NCI-H345 (cell line): ENCODE results near the gene MARVELD3.

Experiments
- DNase-seq: peaks from one replicate; lab custom pipeline; 2025; lab: John Stamatoyannopoulos, UW

The MARVELD3 gene

GRCh38 chr16:71623597-71623996 is 2.4 kb upstream of the MARVELD3 start:
- DNase-seq, result no peak

GRCh38 chr16:71625113-71625850 is 702 bp upstream of the MARVELD3 start:
- no peak for DNase-seq

- DNase-seq, result no peak
Measured at GRCh38 chr16:71626858-71627213, 852 bp downstream of the MARVELD3 start.

DNA sequence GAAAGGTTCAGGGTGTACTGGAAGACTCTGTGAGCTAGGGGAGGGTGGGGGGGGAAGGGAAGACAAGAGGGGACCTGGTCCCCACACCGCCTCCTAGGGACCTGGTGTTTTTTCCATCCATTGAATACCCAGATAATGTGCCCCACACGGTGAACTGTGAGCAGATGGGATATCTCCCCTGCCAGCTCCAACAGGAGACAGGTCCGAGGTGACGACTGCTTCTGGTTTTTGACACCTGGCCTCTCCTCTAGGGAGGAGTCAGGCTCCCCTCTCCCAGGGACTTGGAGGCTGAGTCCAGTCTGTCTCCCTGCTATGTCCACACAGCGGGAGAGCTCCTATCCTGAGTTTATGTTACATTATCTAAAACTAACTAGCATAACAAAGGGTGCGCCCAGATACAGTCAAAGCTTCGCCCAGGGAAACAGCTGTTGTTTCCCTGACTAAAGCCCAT is 1.8 kb downstream of the MARVELD3 start:
- DNase-seq, result no peak

DNA sequence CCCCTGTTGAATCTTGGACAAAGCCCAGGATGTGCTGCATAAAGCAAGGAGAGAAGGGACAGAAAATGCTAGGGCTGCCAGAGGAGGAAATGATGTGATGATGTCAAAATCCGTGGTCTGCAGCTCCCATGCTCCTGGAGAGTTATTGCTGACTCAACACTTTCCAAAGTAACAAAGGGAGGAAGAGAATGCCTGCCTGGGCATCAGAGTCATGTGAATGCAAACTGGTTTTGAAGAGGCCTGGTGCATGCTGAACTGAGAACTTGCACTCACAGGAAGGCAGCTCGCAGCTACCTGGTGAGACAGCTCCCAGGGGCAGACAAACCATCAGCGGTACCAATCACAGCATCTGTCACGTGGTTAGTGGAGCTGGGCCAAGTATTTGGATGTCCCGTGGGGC is 2.8 kb downstream of the MARVELD3 start:
- DNase-seq, result no peak

- no peak for DNase-seq
Measured at GRCh38 chr16:71629278-71630016, 3.5 kb downstream of the MARVELD3 start.

DNA sequence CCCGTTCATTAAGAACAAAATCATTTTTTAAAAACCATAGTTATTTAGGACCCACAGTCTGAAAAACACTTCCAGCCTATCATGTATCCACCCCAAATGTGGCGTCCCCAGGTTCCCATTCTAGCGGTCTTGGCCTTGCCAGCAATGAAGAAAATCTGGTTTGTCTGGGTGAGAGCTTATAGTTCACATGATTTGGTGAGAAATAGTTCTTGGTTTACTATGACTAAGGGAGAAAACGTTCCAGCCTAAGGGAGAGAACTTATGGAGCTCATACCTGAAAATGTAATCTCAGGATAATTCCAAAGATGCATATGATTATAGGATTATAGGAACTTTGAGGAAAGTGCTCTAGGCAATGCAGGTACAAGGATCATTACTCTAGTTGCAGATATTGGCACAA is 4.8 kb downstream of the MARVELD3 start:
- DNase-seq, result no peak

DNA sequence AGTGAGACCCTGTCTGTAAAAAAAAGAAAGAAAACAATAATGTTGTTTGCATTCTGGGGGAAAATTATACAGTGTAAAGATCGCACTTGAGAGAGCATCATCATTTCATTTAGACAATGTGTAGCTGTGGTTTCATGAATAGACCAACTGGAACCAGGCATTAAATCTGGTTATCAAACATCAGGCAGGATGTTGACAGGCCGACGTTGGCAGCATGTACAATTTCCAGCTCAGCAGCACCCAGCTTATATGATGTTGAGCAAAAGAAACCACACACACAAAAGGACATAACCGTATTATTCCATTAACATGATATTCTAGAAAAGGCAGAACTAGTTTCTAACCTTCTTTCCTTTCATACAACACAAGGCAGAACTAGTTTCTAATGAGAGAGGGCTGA is 5.8 kb downstream of the MARVELD3 start:
- DNase-seq, result no peak

DNA sequence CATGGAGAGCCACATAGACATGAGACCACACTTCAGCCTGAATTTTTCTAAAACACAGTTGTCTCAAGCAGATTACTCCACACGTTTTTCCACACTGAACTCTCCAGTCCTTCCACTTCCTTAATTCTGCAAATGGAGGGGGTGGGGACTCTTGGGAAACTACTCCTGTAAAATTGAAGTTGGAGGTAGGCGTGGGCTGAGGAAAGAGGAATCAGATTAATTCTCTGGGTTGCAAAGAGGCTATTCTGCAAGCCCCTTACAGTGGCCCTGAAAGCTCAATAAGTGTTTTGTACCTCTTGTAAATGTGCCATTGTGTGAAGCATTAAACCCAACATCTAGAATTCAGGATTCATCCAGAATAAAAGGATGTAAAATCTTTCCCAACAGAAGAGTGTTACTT is 9.6 kb downstream of the MARVELD3 start:
- DNase-seq, result no peak

GRCh38 chr16:71637398-71637797 is 11.4 kb downstream of the MARVELD3 start:
- no peak for DNase-seq

GRCh38 chr16:71645450-71645849 is 19.5 kb downstream of the MARVELD3 start:
- DNase-seq, result peak; percentile 2

- no peak for DNase-seq
Measured at GRCh38 chr16:71647391-71647790, 21.4 kb downstream of the MARVELD3 start.

DNA sequence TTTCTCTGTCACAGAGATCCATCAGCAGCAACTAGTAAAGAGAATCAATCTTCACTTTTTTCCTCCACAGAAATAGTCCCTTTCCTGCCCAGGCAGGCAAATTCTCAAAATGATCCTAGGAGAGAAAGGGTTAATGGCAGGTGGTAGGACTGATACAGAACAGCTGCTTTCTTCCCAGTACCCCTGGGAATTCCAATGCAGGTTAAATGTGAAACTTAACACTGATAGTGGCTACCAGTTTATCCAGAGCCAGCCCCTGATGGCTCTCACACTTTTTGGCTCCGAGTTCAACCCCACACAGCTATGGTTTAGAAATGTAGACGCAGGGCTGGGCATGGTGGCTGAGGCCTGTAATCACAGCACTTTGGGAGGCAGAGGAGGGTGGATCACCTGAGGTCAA is 22.2 kb downstream of the MARVELD3 start:
- DNase-seq, result no peak

DNA sequence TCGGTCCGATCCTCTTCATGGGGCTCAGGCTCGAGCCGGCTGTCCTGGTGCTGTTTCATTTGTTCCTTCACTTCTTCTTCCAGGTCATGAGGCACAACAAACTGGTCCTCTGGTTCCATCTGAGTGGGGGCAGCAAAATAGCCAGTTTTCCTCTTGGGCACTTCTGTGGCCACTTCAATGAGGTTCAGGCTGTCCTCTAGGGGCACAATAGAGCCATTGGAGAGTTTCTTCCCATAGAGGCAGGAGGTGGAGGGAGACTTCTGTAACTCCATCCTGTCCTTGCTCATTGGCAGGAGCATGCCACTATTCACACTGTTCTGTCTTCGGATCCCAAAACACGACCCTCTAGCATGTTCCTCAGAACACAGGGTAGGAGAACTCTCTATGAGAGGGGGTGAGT is 22.9 kb downstream of the MARVELD3 start:
- DNase-seq, result no peak

DNA sequence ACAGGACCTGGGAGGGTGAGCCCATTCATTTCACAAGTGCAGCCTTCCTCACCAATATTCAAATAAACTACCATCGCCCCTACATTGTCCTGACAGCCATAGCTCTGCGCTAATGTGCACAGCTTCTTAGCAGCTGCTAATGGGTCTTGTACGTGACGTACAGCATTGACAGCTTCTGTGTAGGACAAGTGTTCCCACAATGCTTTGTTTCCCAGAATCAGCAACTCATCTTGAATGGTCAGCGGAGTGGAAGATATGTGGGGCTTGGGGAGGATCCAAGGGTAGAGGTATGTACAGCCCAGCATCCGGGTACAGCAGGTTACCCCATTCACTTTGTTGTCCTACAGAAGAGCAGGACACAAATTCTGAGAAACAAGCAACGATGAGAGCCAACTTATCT is 23.7 kb downstream of the MARVELD3 start:
- DNase-seq, result no peak

GRCh38 chr16:71658771-71659170 is 32.8 kb downstream of the MARVELD3 start:
- DNase-seq, result no peak

GRCh38 chr16:71659471-71659870 is 33.5 kb downstream of the MARVELD3 start:
- no peak for DNase-seq

GRCh38 chr16:71666264-71666663 is 40.3 kb downstream of the MARVELD3 start:
- DNase-seq, result no peak

DNA sequence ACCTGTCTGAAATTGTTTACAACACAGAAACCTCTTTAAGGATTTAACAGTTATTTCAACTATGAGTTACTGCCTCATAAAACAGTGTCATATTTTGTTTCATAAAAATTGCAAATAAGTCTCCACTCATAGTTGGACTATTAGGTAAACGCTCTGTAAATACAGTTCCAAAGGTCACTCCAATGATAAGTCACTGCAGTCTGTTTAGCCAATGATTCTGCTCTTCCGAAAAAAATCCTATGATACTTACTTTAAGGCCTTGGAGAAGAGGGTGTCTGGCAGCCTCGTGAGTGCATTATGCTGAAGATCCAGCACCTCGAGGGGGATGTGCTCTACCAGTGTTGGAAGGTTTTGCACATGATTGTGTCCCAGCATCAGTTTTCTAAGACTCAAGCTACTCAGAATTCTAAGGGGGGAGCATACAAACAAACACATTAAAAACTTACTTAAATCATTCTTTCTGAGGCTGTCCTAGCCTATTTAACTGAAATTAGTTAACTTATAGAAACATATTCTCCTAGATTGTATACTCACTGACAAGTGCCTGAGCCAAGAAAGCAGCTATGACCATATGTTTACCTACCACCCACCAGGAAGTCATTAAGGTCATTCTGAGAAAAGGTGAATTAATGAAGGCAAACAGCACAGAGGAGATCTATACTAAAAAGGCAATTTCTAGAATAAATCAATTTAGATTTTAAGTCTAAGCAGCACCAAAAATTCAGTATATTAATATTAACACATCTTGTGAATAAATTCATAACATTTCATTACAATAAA is 41.1 kb downstream of the MARVELD3 start:
- DNase-seq, result no peak

DNA sequence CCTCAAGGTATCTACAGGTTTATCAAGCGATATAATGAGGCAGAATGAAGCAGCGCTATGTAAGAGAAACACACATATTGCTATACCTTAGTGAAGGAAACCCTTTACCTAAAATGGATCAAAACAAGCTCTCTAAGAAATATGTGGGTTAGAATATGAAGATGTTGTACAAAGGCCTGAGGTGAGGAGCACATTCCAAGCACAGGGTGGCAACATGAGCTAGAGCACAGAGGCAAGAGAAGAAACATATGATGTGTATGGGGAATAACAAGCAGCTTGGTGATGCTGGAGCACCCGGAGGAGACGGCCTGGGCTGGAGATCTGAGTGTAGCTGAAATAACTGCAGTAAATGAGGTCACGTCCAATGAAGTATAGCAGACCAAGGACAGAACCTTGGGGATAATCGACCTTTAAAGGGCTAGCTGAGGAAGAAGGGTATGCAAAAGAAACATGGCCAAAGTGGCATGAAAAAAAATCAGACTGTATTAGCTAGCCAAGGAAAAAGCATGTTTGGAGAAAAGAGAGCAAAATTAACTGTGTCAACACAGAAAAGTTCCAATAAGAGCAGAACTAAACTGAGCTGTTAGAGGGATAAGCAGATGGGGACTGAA is 44.0 kb downstream of the MARVELD3 start:
- no peak for DNase-seq

DNA sequence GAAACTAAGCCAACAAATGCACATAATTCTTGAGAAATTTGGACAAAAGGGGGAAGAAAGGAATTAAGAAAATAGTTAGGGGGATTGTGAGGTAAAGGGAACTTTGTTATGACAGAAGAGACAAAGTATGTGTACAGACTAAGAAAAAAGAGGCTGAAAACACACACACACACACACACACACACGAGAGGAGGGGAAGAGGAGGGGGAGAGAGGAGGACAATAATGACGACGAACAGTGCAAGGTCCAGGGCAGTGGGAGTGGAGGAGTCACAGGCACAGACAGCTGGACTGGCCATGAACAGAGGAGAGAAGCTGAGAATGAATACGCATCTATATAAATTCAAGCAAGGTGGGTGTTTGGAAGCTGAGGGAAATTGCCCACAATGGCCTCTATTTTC is 44.6 kb downstream of the MARVELD3 start:
- no peak for DNase-seq

DNA sequence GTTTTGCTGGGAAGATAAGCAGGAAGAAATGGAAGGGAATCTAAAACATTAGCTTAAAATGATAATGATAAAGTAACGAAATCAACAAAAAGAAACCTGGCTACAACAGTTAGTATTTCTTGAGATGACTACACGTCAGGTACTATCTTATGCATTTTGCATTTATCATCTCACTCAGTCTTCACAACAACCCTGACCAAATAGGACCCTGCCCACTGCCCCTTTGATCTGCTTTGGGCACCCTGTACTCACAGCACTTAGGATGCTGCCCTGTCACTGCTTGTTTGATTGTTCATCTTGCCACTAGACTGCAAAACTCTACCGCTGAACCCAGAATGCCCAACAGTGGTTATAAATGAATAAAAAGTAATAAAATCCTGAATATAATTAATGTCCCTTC is 45.2 kb downstream of the MARVELD3 start:
- no peak for DNase-seq
